K562 (cell line): ENCODE results near the gene LACTBL1. TPM values are rescaled to one million over a fixed set of nuclear protein-coding genes. Genes with fewer than 3 reads are reported as not detected.

ENCODE experiments used
- ATAC-seq: fragments of 200-7000 bp; cut with Tn5 transposase; 3 replicates; pipeline ENCODE4 v1.9.1; 2020; ENCODE audit warnings: moderate library complexity
- BruUV-seq: library from RNA; stranded (reverse); fragments of 400-500 nt; replicated peaks from 2 replicates; lab custom pipeline; 2021; lab: Mats Ljungman, UMichigan
- CTCF ChIA-PET: fragments of 300-600 bp; formaldehyde crosslinking; extraction: SDS; loops from one replicate; lab custom pipeline; 2021; ENCODE audit warnings: low intra/inter-chr PET ratio; lab: Yijun Ruan, JAX
- POLR2A ChIA-PET: fragments of 300-600, 350-650 bp; sonication (Branson Sonifier 250); formaldehyde crosslinking; extraction: SDS; loops from one replicate; lab custom pipeline; 2021; ENCODE audit warnings: antibody characterized with exemption, inconsistent platforms; lab: Yijun Ruan, JAX
- DNase-seq, 4 experiments: peaks; one replicate each; pipeline versions ENCODE4 v3.0.0 to v3.0.0-alpha.2; 2011 to 2018; ENCODE audit warnings: low spot score in 3 of 4, mixed read lengths in 3 of 4; ENCODE audit errors: extremely low read depth in 1 of 4
- FAIRE-seq: peaks from 2 replicates; lab custom pipeline; 2011; peaks lifted over from hg19 to GRCh38; lab: Jason Lieb, UNC
- H2AFZ ChIP-seq: 2 replicates; pipeline ENCODE4 v1.6.0; 2011; ENCODE audit warnings: low read depth, low read length, control low read depth, inconsistent platforms
- H3K27ac ChIP-seq: fragments of 200-600 bp; 3 replicates; pipeline ENCODE4 v1.8.0; 2011; ENCODE audit warnings: low read depth, mild to moderate bottlenecking, control low read depth, inconsistent platforms, low read length, moderate library complexity, mixed read lengths; ENCODE audit errors: extremely low read depth
- H3K27me3 ChIP-seq, 2 experiments: fragments of 300-600 bp in 1 of 2; 2 replicates in 1 of 2; 3 replicates in 1 of 2; pipeline versions ENCODE4 v1.6.0 to v1.8.0; 2011; ENCODE audit warnings: inconsistent platforms in 2 of 2, low read length in 2 of 2, mild to moderate bottlenecking in 1 of 2, mixed read lengths in 1 of 2, moderate library complexity in 1 of 2; ENCODE audit not compliant: control insufficient read depth in 2 of 2, insufficient read depth in 2 of 2
- H3K36me3 ChIP-seq: fragments of 300-600 bp; 3 replicates; pipeline ENCODE4 v1.8.0; 2011; ENCODE audit warnings: mild to moderate bottlenecking, low read length, inconsistent platforms; ENCODE audit not compliant: control insufficient read depth, insufficient read depth
- H3K4me1 ChIP-seq, 2 experiments: fragments of 200-600 bp in 1 of 2; replicated peaks in 1 of 2; 2 replicates in 1 of 2; 3 replicates in 1 of 2; pipeline versions ENCODE4 v1.5.1 to v1.8.0; 2011; ENCODE audit warnings: inconsistent platforms in 2 of 2, low read length in 2 of 2, mild to moderate bottlenecking in 1 of 2, mixed read lengths in 1 of 2, moderate library complexity in 1 of 2; ENCODE audit not compliant: control insufficient read depth in 2 of 2, insufficient read depth in 2 of 2
- H3K4me2 ChIP-seq: 2 replicates; pipeline ENCODE4 v1.6.1; 2011; ENCODE audit warnings: low read length, control low read depth, inconsistent platforms, mixed read lengths; ENCODE audit not compliant: insufficient read depth
- H3K4me3 ChIP-seq: fragments of 200-600 bp; sonication (generic), shearing (Covaris generic); 2 replicates; pipeline ENCODE4 v1.5.1; 2016; ENCODE audit warnings: control low read depth, inconsistent platforms
- H3K79me2 ChIP-seq: fragments of 200-600 bp; 3 replicates; pipeline ENCODE4 v1.8.0; 2011; ENCODE audit warnings: low read length, inconsistent platforms; ENCODE audit not compliant: control insufficient read depth, insufficient read depth
- H3K9ac ChIP-seq, 2 experiments: 2 replicates each; pipeline versions ENCODE4 v1.6.0 to v1.6.1; 2011; ENCODE audit warnings: low read depth in 2 of 2, low read length in 2 of 2, control low read depth in 1 of 2, inconsistent platforms in 1 of 2, mild to moderate bottlenecking in 1 of 2, mixed read lengths in 1 of 2; ENCODE audit not compliant: insufficient read depth in 1 of 2
- H3K9me1 ChIP-seq: one replicate; pipeline ENCODE4 v1.6.0; 2011; ENCODE audit warnings: inconsistent platforms, mild to moderate bottlenecking, low read length, moderate library complexity; ENCODE audit not compliant: control insufficient read depth, insufficient read depth
- H3K9me3 ChIP-seq: replicated peaks from 2 replicates; pipeline ENCODE4 v1.5.1; 2011; ENCODE audit warnings: low read depth, low read length, inconsistent platforms; ENCODE audit not compliant: control insufficient read depth, insufficient read depth
- H4K20me1 ChIP-seq: replicated peaks from 2 replicates; pipeline ENCODE4 v1.6.1; 2011; ENCODE audit warnings: low read length, inconsistent platforms, mixed read lengths; ENCODE audit not compliant: control insufficient read depth, insufficient read depth
- FOS ChIP-seq: IDR thresholded peaks from 3 replicates; pipeline ENCODE4 v1.6.1; 2011; ENCODE audit not compliant: insufficient read length; ENCODE audit errors: extremely low read depth
- FOSL1 ChIP-seq: fragments of 200-800 bp; sonication (Bioruptor generic); conservative IDR thresholded peaks from 2 replicates; pipeline ENCODE4 v1.6.1; 2016; ENCODE audit warnings: missing genetic modification characterization, missing compliant biosample characterization
- GTF3C2 ChIP-seq: IDR thresholded peaks from 3 replicates; pipeline ENCODE4 v1.6.1; 2011; ENCODE audit warnings: borderline replicate concordance, mild to moderate bottlenecking, moderate library complexity; ENCODE audit not compliant: insufficient read length; ENCODE audit errors: extremely low read depth
- HIVEP1 ChIP-seq: fragments of 250-450 bp; sonication (Bioruptor Pico); IDR thresholded peaks from 2 replicates; pipeline ENCODE4 v1.4.0; 2020; ENCODE audit warnings: mild to moderate bottlenecking
- HOMEZ ChIP-seq: fragments of 250-450 bp; sonication (Bioruptor Pico); IDR thresholded peaks from 2 replicates; pipeline ENCODE4 v1.4.0; 2020; ENCODE audit warnings: mild to moderate bottlenecking, moderate library complexity
- MNT ChIP-seq, 2 experiments: fragments of 450-650 bp; conservative IDR thresholded peaks; 2 replicates each; pipeline ENCODE4 v1.6.1; 2017; ENCODE audit warnings: mild to moderate bottlenecking in 2 of 2, moderate library complexity in 2 of 2
- SNIP1 ChIP-seq: fragments of 450-650 bp; IDR thresholded peaks from 2 replicates; pipeline ENCODE4 v1.7.1; 2017; ENCODE audit warnings: low read depth, mild to moderate bottlenecking
- TARDBP ChIP-seq: fragments of 450-650 bp; IDR thresholded peaks from 2 replicates; pipeline ENCODE4 v1.6.1; 2016
- USF1 ChIP-seq: sonication (generic); formaldehyde crosslinking; IDR thresholded peaks from 2 replicates; pipeline ENCODE4 v1.9.0; 2022; ENCODE audit warnings: mild to moderate bottlenecking, missing genetic modification reagents
- ZHX1 ChIP-seq: fragments of 150-350 bp; conservative IDR thresholded peaks from 2 replicates; pipeline ENCODE4 v1.6.1; 2014; ENCODE audit warnings: low read length
- ZNF311 ChIP-seq: fragments of 250-450 bp; sonication (Bioruptor Pico); IDR thresholded peaks from 2 replicates; pipeline ENCODE4 v1.4.0; 2020; ENCODE audit warnings: mild to moderate bottlenecking, moderate library complexity
- ZNF76 ChIP-seq: fragments of 250-450 bp; sonication (Bioruptor Pico); IDR thresholded peaks from 2 replicates; pipeline ENCODE4 v1.4.0; 2020; ENCODE audit warnings: mild to moderate bottlenecking, moderate library complexity, borderline replicate concordance
- WGBS: fragments of 100-300 bp; shearing (Covaris generic); methylation state at CpG from one replicate; pipeline ENCODE4 v1.1.6; 2016; ENCODE audit warnings: low coverage, mixed read lengths; ENCODE audit not compliant: insufficient coverage; ENCODE audit errors: missing lambda C conversion rate; 5-methylcytosine and 5-hydroxymethylcytosine counted together
- in situ Hi-C: fragments of 300-500 bp; cut with MboI; formaldehyde crosslinking; loops from 4 replicates; pipeline ENCODE4 v1.15.0; 2018; ENCODE audit warnings: inconsistent platforms, mixed read lengths
- intact Hi-C: fragments of 100-400 bp; cut with micrococcal nuclease; formaldehyde crosslinking; loops from 2 replicates; pipeline ENCODE4 v1.14.2; 2022
- polyA plus RNA-seq, 8 experiments: library from polyadenylated mRNA; depleted of rRNA in 4 of 8; stranded (reverse) in 5 of 8; unstranded in 3 of 8; fragments of >200 nt; fragmentation: Nextera tagmentation in 2 of 8; fragmentation: Illumina TruSeq in 1 of 8; extraction: Ambion mirVana in 2 of 8; extraction: Trizol in 1 of 8; gene quantifications; 2 replicates each; pipeline versions ENCODE4 v1.2.1 to v1.2.3, GENCODE V29; 2011 to 2014; ENCODE audit warnings: inconsistent platforms in 1 of 8, missing spikeins in 1 of 8
- total RNA-seq, 7 experiments: library from RNA; depleted of rRNA in 6 of 7; stranded (reverse); fragments of >200 nt in 6 of 7; fragmentation: Illumina TruSeq in 2 of 7; extraction: Trizol in 2 of 7; gene quantifications; 2 replicates each; pipeline versions ENCODE4 v1.2.1 to v1.2.3, GENCODE V29; 2011 to 2021; ENCODE audit warnings: low replicate concordance in 1 of 7

The LACTBL1 gene
- total and polyA plus RNA-seq, 9 of the 15 experiments (the other 6 are each of a cell fraction or from before 2014, with no cell fraction given): not detected

- POLR2A ChIA-PET: interaction anchor here (0.6 to 1.1 kb wide), 2 partner anchors 13 to 209 kb away, joined by 4 read pairs; no protein-coding TSS in a partner anchor
- in situ Hi-C loops: loop anchor here (5.0 to 10.0 kb wide), 4 partner anchors 119 to 559 kb away; partner anchors contain the start of gene E2F2
- no peak for TF ChIP-seq HIVEP1 (CRISPR knock-in tag)
- no peak for TF ChIP-seq SNIP1
- no peak for TF ChIP-seq ZHX1
- TF ChIP-seq HOMEZ (CRISPR knock-in tag): no peak
- TF ChIP-seq MNT (conservative IDR thresholded peaks at IDR 0.05): no peak
- TF ChIP-seq USF1 (CRISPR knock-in tag): no peak
- no peak for TF ChIP-seq GTF3C2
- TF ChIP-seq FOSL1 (tag): no peak; the same call in none of the 2 replicates
- no peak for TF ChIP-seq ZNF76 (CRISPR knock-in tag)
- TF ChIP-seq ZNF311 (CRISPR knock-in tag): no peak
- no peak for TF ChIP-seq TARDBP
- TF ChIP-seq FOS: no peak
Observed at GRCh38 chr1:22975694-22976093, 3.0 kb upstream of the LACTBL1 start.

More at GRCh38 chr1:22975694-22976093, 3.0 kb upstream of the LACTBL1 start:
- Histone ChIP-seq H3K9me3 (no peaks in the 10 kb centered on the region), H3K36me3 (no peaks in the 10 kb centered on the region), H3K79me2 (no peaks in the 10 kb centered on the region), H3K9ac (no peak overlapping the region), H4K20me1 (no peaks in the 10 kb centered on the region), H3K9me1 (peaks cover 4% of the 10 kb centered on the region), H3K27me3 (peaks cover 8 to 20% of the 10 kb centered on the region in 2 experiments), H3K4me3 (no peak overlapping the region), H3K4me1 (peaks cover 0 to 4% of the 10 kb centered on the region in 2 experiments; a peak in 2 of 5 replicates), H3K27ac (no peak overlapping the region), H2AFZ (peak overlapping the region; percentile 94), H3K4me2 (peak overlapping the region; percentile 69)
- ATAC-seq (no peak), DNase-seq (no peak), FAIRE-seq (no peak)
- CTCF ChIA-PET: interaction anchor here (0.6 to 3.1 kb wide), 5 partner anchors 71 to 768 kb away, joined by 3 to 55 read pairs (median 7); no protein-coding TSS in a partner anchor
- no TSS peak for BruUV-seq
- intact Hi-C loops: loop anchor here (1.0 to 10.0 kb wide), 5 partner anchors 107 to 559 kb away; partner anchors contain the start of gene E2F2
- WGBS: 7% methylated on average over 3 of the region's 3 CpGs
